ENCODE measurements around the gene ABCA1.

DNA sequence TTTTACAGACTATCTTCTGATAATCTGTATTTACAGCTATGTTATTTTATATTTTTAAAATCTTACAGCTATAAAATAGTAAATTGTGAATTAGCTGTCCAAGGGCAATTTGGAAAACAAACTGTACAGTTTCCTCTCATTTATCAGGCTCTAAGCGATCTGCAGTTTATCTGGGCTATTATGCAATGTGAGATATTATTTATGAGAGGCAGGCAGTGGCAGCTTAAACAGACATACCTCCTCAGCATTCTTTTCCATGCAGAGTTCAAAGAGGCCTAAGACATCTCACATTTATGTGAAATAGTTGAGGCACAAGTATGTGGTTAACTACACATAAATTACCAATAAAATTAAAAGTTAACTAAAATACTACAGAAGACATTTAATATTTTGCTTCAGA, 153.8 kb downstream of the ABCA1 start:
- TF ChIP-seq, protein P1, sequence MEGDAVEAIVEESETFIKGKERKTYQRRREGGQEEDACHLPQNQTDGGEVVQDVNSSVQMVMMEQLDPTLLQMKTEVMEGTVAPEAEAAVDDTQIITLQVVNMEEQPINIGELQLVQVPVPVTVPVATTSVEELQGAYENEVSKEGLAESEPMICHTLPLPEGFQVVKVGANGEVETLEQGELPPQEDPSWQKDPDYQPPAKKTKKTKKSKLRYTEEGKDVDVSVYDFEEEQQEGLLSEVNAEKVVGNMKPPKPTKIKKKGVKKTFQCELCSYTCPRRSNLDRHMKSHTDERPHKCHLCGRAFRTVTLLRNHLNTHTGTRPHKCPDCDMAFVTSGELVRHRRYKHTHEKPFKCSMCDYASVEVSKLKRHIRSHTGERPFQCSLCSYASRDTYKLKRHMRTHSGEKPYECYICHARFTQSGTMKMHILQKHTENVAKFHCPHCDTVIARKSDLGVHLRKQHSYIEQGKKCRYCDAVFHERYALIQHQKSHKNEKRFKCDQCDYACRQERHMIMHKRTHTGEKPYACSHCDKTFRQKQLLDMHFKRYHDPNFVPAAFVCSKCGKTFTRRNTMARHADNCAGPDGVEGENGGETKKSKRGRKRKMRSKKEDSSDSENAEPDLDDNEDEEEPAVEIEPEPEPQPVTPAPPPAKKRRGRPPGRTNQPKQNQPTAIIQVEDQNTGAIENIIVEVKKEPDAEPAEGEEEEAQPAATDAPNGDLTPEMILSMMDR (IDR thresholded peaks at IDR 0.05), result no peak
- no peak for TF ChIP-seq POLR2A (IDR thresholded peaks at IDR 0.05)
